ENCODE data around the gene VAMP8.
"Not testable (repeated sequence)": the region's sequence is repeated elsewhere in the genome, so short reads cannot be mapped to it uniquely, and the experiment has no call there.

VAMP8 gene

DNA sequence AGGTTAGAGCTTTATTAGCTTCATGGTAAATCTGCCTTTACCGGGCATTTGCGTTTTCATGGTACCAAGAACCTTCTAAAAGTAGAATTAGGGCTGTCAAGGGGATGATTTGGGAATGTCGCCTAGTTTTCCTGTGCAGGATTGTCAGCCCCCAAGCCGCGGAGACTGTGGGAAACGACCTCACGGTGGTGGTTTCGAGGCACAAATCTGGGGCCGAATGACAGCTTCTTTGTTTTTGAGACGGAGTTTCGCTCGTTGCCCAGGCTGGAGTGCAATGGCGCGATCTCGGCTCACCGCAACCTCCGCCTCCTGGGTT, 38.0 kb downstream of the VAMP8 start:
- no peak overlapping the region for H3K4me3 ChIP-seq (ENCODE audit: low read depth, low read length)
- TF ChIP-seq CTCF (IDR thresholded peaks at IDR 0.05; ENCODE audit: borderline replicate concordance, insufficient read depth, low read depth, low read length): no peak

DNA sequence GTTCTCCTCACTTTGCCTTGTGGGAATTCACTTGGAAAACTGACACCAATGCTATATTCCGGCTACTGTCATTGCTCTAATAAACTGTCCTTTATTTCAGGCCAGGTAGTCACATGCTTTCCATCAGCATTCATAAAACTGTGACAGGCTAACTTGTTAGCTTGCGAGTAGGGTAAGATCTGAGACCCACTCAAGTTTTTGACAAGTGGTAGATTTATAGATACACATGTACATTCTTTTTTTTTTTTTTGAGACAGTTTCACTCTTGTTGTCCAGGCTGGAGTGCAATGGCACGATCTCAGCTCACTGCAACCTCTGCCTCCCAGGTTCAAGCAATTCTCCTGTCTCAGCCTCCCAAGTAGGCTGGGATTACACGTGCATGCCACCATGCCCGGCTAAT, 40.3 kb downstream of the VAMP8 start:
- H3K4me3 ChIP-seq (ENCODE audit: low read depth, low read length): not testable (repeated sequence)

DNA sequence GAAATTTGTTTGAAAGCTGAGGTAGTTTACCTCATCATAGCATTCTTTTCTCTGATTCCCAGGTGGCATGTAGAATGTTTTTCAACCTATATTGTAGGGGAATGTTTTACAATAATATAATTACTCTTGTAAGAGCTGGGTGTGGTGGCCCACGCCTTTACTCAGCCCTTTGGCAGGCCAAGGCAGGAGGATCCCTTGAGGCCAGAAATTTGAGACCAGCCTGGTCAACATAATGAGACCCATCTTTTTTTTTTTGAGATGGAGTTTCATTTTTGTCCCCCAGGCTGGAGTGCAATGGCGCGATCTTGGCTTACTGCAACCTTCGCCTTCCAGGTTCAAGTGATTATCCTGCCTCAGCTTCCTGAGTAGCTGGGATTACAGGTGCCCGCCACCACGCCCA, 42.2 kb downstream of the VAMP8 start:
- no peak for TF ChIP-seq CTCF (IDR thresholded peaks at IDR 0.05; ENCODE audit: borderline replicate concordance, insufficient read depth, low read depth, low read length)
- H3K4me3 ChIP-seq (ENCODE audit: low read depth, low read length): no peak overlapping the region

DNA sequence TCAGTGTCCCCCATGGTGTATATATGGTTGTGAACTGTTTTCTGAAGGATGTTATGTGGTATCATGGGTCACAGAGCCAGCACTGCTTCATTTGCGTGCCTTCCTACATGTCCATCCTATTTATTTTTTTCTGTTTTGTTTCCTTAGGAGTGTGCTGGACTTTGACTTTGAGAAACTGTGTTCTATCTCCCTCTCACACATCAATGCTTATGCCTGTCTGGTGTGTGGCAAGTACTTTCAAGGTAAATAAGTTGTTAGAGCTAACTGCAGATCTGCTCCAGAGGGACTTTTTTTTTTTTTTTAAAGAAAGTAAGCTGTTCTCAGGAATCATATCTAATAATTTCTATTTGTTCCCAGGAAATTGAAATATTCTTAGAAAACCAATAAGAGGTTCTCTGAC, 44.0 kb downstream of the VAMP8 start:
- H3K4me3 ChIP-seq (ENCODE audit: low read depth, low read length): no peak overlapping the region
- TF ChIP-seq CTCF (IDR thresholded peaks at IDR 0.05; ENCODE audit: borderline replicate concordance, insufficient read depth, low read depth, low read length): no peak

GRCh38 chr2:85623991-85624390, 46.6 kb downstream of the VAMP8 start:
- H3K4me3 ChIP-seq (ENCODE audit: low read depth, low read length): no peak overlapping the region
- no peak for TF ChIP-seq CTCF (IDR thresholded peaks at IDR 0.05; ENCODE audit: borderline replicate concordance, insufficient read depth, low read depth, low read length)

DNA sequence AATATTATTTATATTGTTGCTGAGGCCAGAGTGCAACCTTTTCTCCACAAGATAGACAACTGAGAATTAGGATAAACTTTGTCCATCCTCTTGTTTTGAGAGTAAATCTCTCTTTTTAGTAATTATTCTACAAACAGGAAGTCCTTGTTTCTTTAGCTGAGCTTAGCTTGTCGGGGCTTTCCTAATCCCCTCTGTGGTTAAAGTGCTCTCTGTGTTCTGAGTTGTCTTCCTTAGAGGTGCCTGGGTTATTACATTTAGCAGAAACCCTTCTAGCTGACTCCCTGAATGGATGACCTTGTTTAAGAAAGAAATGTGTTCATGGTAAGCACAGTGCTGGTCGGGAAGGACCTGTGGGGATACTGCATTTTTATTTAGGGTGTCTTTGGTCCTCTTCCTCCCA, 51.3 kb downstream of the VAMP8 start:
- no peak for TF ChIP-seq CTCF (IDR thresholded peaks at IDR 0.05; ENCODE audit: borderline replicate concordance, insufficient read depth, low read depth, low read length)
- H3K4me3 ChIP-seq (ENCODE audit: low read depth, low read length): no peak overlapping the region

DNA sequence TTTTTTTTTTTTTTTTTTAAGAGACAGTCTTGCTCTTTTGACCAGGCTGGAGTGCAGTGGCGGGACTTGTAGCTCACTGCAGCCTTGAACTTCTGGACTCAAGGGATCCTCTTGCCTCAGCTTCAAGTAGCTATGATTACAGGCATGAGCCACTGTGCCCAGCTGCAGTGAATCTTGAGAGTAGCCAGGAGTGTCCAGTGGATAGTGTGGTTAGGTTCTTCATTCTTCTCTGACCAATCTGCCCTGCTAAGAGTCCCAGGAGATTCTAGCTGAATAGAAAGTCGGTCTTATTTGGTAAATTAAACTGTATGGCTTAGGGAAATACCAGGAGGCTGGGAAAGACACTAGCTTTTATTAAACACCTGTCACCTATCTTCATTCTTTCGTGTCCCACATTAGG, 53.9 kb downstream of the VAMP8 start:
- H3K4me3 ChIP-seq (ENCODE audit: low read depth, low read length): no peak overlapping the region
- TF ChIP-seq CTCF (IDR thresholded peaks at IDR 0.05; ENCODE audit: borderline replicate concordance, insufficient read depth, low read depth, low read length): no peak
